HK-2 (cell line): ENCODE data around the gene KIF17.

ENCODE experiments used
- DNase-seq: peaks from one replicate; pipeline ENCODE4 v3.0.0-alpha.2; 2018; ENCODE audit not compliant: unreplicated experiment

KIF17 gene

GRCh38 chr1:20710469-20711284 is 7.1 kb downstream of the KIF17 start:
- DNase-seq, result no peak

GRCh38 chr1:20709868-20710267 is 7.9 kb downstream of the KIF17 start:
- no peak for DNase-seq

GRCh38 chr1:20708891-20709290 is 8.9 kb downstream of the KIF17 start:
- DNase-seq, result no peak

GRCh38 chr1:20708057-20708456 is 9.8 kb downstream of the KIF17 start:
- DNase-seq, result no peak

- DNase-seq, result no peak
Measured at GRCh38 chr1:20706841-20707240, 11.0 kb downstream of the KIF17 start.

- DNase-seq, result no peak
Measured at GRCh38 chr1:20705203-20705755, 12.5 kb downstream of the KIF17 start.

- DNase-seq, result no peak
Measured at GRCh38 chr1:20704390-20705202, 13.2 kb downstream of the KIF17 start.

GRCh38 chr1:20703124-20703756 is 14.6 kb downstream of the KIF17 start:
- no peak for DNase-seq

GRCh38 chr1:20702416-20702815 is 15.4 kb downstream of the KIF17 start:
- no peak for DNase-seq

- no peak for DNase-seq
Measured at GRCh38 chr1:20701847-20702246, 16.0 kb downstream of the KIF17 start.

GRCh38 chr1:20701446-20701845 is 16.4 kb downstream of the KIF17 start:
- no peak for DNase-seq

- no peak for DNase-seq
Measured at GRCh38 chr1:20700636-20701215, 17.1 kb downstream of the KIF17 start.

- no peak for DNase-seq
Measured at GRCh38 chr1:20699558-20699957, 18.2 kb downstream of the KIF17 start.

GRCh38 chr1:20698195-20698910 is 19.5 kb downstream of the KIF17 start:
- DNase-seq, result no peak

GRCh38 chr1:20697563-20697962 is 20.2 kb downstream of the KIF17 start:
- DNase-seq, result no peak

GRCh38 chr1:20696397-20697333 is 21.1 kb downstream of the KIF17 start:
- DNase-seq, result peak; percentile 96

- no peak for DNase-seq
Measured at GRCh38 chr1:20695515-20695914, 22.3 kb downstream of the KIF17 start.

- no peak for DNase-seq
Measured at GRCh38 chr1:20693623-20694022, 24.2 kb downstream of the KIF17 start.

- DNase-seq, result no peak
Measured at GRCh38 chr1:20691872-20692271, 25.9 kb downstream of the KIF17 start.

- no peak for DNase-seq
Measured at GRCh38 chr1:20689645-20690056, 28.2 kb downstream of the KIF17 start.
